ENCODE measurements around the gene RGS7. TPM values are rescaled to one million over a fixed set of nuclear protein-coding genes. Genes with fewer than 3 reads are reported as not detected.

Gene RGS7
- polyA plus RNA-seq, 1 donor (not counting 4 experiments of a cell fraction or from before 2014, with no cell fraction given) = not detected

- H3K9me3 ChIP-seq (ENCODE audit: control insufficient read depth, low read depth, low read length) = no peaks in the 10 kb centered on the region
- FAIRE-seq = no peak
- H3K4me2 ChIP-seq (ENCODE audit: control insufficient read depth, extremely low read depth, insufficient read depth, low read depth, low read length) = no peak overlapping the region
- no peak overlapping the region for H3K27ac ChIP-seq (ENCODE audit: control insufficient read depth, insufficient read depth, low read length)
- H3K9ac ChIP-seq (ENCODE audit: control insufficient read depth, extremely low read depth, insufficient read depth, low read length) = no peak overlapping the region
- H3K79me2 ChIP-seq (ENCODE audit: control insufficient read depth, insufficient read depth, low read length) = no peaks in the 10 kb centered on the region
- H4K20me1 ChIP-seq (ENCODE audit: control insufficient read depth, extremely low read depth, insufficient read depth, low read length) = no peaks in the 10 kb centered on the region
- H3K4me1 ChIP-seq (ENCODE audit: control insufficient read depth, extremely low read depth, insufficient read depth, low read length) = no peaks in the 10 kb centered on the region
- TF ChIP-seq, protein P1, sequence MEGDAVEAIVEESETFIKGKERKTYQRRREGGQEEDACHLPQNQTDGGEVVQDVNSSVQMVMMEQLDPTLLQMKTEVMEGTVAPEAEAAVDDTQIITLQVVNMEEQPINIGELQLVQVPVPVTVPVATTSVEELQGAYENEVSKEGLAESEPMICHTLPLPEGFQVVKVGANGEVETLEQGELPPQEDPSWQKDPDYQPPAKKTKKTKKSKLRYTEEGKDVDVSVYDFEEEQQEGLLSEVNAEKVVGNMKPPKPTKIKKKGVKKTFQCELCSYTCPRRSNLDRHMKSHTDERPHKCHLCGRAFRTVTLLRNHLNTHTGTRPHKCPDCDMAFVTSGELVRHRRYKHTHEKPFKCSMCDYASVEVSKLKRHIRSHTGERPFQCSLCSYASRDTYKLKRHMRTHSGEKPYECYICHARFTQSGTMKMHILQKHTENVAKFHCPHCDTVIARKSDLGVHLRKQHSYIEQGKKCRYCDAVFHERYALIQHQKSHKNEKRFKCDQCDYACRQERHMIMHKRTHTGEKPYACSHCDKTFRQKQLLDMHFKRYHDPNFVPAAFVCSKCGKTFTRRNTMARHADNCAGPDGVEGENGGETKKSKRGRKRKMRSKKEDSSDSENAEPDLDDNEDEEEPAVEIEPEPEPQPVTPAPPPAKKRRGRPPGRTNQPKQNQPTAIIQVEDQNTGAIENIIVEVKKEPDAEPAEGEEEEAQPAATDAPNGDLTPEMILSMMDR (optimal IDR thresholded peaks at IDR 0.05 in 1 of 3, IDR thresholded peaks at IDR 0.05 in 1 of 3, conservative IDR thresholded peaks at IDR 0.05 in 1 of 3; ENCODE audit: extremely low read depth in 1 of 3, insufficient read depth in 2 of 3, low read length in 3 of 3) = no peak
- TF ChIP-seq EZH2 (IDR thresholded peaks at IDR 0.05; ENCODE audit: low read length) = no peak
- dilution Hi-C loops (cut with MboI; ENCODE audit: extremely low pct_ligation_motif_present, low sequenced_read_pairs) = no loop called here
- H3K36me3 ChIP-seq (ENCODE audit: control insufficient read depth in 2 of 2, extremely low read depth in 1 of 2, insufficient read depth in 2 of 2, low read length in 2 of 2) = no peaks in the 10 kb centered on the region
- H3K9me1 ChIP-seq (ENCODE audit: control insufficient read depth, extremely low read depth, insufficient read depth, low read length) = no peaks in the 10 kb centered on the region
- no peaks in the 10 kb centered on the region for H3K27me3 ChIP-seq (ENCODE audit: control insufficient read depth, extremely low read depth, insufficient read depth, low read length)
- H3K4me3 ChIP-seq (ENCODE audit: control insufficient read depth in 2 of 3, extremely low read depth in 1 of 3, insufficient read depth in 2 of 3, low read depth in 1 of 3, low read length in 3 of 3) = no peak overlapping the region
- H2AFZ ChIP-seq (ENCODE audit: control insufficient read depth, low read length) = no peak overlapping the region
- no peak for DNase-seq (ENCODE audit: low read depth, low spot score)
These were observed 218.8 kb downstream of the RGS7 start for GRCh38 chr1:241138248-241138647.

DNA sequence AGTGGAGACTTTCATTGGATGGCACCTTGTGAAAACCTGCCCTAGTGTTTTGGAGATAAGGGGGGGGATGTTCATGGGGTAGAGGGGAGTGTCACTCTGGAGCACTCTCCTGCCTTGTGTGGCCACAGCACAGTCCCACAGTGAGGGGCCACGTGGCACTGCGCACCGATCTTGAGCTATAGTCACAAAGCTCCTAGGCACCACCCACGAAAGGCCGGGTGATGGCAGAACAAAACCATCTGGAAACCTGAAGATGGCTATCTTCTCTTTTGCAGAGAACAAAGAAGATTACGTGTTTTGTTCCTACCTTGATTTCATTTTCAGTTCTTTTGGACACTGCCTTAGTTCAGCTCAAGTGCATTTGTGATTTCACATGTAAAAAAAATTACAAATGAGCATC is 220.6 kb downstream of the RGS7 start:
- FAIRE-seq = no peak
- no peak for TF ChIP-seq EZH2 (IDR thresholded peaks at IDR 0.05; ENCODE audit: low read length)
- TF ChIP-seq, protein P1 (optimal IDR thresholded peaks at IDR 0.05 in 1 of 3, IDR thresholded peaks at IDR 0.05 in 1 of 3, conservative IDR thresholded peaks at IDR 0.05 in 1 of 3; ENCODE audit: extremely low read depth in 1 of 3, insufficient read depth in 2 of 3, low read length in 3 of 3) = no peak
- dilution Hi-C loops (cut with MboI; ENCODE audit: extremely low pct_ligation_motif_present, low sequenced_read_pairs) = no loop called here
- Histone ChIP-seq H3K9me1 (ENCODE audit: control insufficient read depth, extremely low read depth, insufficient read depth, low read length) (no peaks in the 10 kb centered on the region), H3K4me1 (ENCODE audit: control insufficient read depth, extremely low read depth, insufficient read depth, low read length) (no peaks in the 10 kb centered on the region), H3K4me3 (ENCODE audit: control insufficient read depth in 2 of 3, extremely low read depth in 1 of 3, insufficient read depth in 2 of 3, low read depth in 1 of 3, low read length in 3 of 3) (no peak overlapping the region), H2AFZ (ENCODE audit: control insufficient read depth, low read length) (no peak overlapping the region), H3K4me2 (ENCODE audit: control insufficient read depth, extremely low read depth, insufficient read depth, low read depth, low read length) (no peak overlapping the region), H4K20me1 (ENCODE audit: control insufficient read depth, extremely low read depth, insufficient read depth, low read length) (no peaks in the 10 kb centered on the region), H3K27me3 (ENCODE audit: control insufficient read depth, extremely low read depth, insufficient read depth, low read length) (no peaks in the 10 kb centered on the region), H3K27ac (ENCODE audit: control insufficient read depth, insufficient read depth, low read length) (no peak overlapping the region), H3K36me3 (ENCODE audit: control insufficient read depth in 2 of 2, extremely low read depth in 1 of 2, insufficient read depth in 2 of 2, low read length in 2 of 2) (no peaks in the 10 kb centered on the region), H3K79me2 (ENCODE audit: control insufficient read depth, insufficient read depth, low read length) (no peaks in the 10 kb centered on the region), H3K9ac (ENCODE audit: control insufficient read depth, extremely low read depth, insufficient read depth, low read length) (no peak overlapping the region), H3K9me3 (ENCODE audit: control insufficient read depth, low read depth, low read length) (no peaks in the 10 kb centered on the region)
- DNase-seq (ENCODE audit: low read depth, low spot score) = no peak

Data from keratinocyte (primary cell).